Measurements from ENCODE around the gene HVCN1. TPM values are rescaled to one million over a fixed set of nuclear protein-coding genes. Genes with fewer than 3 reads are reported as not detected.

HVCN1 gene
- total and polyA plus RNA-seq, 2 of the 8 experiments (the other 6 are each of a cell fraction or from before 2014, with no cell fraction given) = 5.8 to 11.2 TPM

- no peak for TF ChIP-seq RXRA (IDR thresholded peaks at IDR 0.05; ENCODE audit: insufficient read depth, low read depth, low read length)
- no peak for TF ChIP-seq SP1 (IDR thresholded peaks at IDR 0.05; ENCODE audit: low read depth, low read length)
- no peak for TF ChIP-seq GTF2F1 (IDR thresholded peaks at IDR 0.05; ENCODE audit: borderline replicate concordance, low read depth, low read length)
Measured at GRCh38 chr12:110668480-110669192, 20.3 kb downstream of the HVCN1 start (continued).

All from H1 (cell line).